Trophoblast cell (in vitro differentiated cells and primary cell): ENCODE measurements around the gene RHBDD2.
A peak's percentile ranks its signal among the peaks of the same experiment; 100 is the strongest.

Source experiments
- DNase-seq, 2 donors: peaks; one replicate each; pipeline ENCODE4 v3.0.0-alpha.2; 2016
- H2AFZ ChIP-seq: 2 replicates; pipeline ENCODE4 v1.6.1; 2013; ENCODE audit warnings: low read length, moderate library complexity, mild to moderate bottlenecking; ENCODE audit not compliant: insufficient read depth, poor library complexity
- H2AK5ac ChIP-seq: 2 replicates; pipeline ENCODE4 v1.6.1; 2013; ENCODE audit warnings: mild to moderate bottlenecking, low read length
- H2BK120ac ChIP-seq: 2 replicates; pipeline ENCODE4 v1.6.1; 2013; ENCODE audit warnings: low read length, mild to moderate bottlenecking, moderate library complexity; ENCODE audit not compliant: insufficient read depth, poor library complexity
- H2BK12ac ChIP-seq: 2 replicates; pipeline ENCODE4 v1.6.1; 2013; ENCODE audit warnings: mild to moderate bottlenecking, low read length, moderate library complexity
- H2BK5ac ChIP-seq: 2 replicates; pipeline ENCODE4 v1.6.1; 2013; ENCODE audit warnings: low read length, low read depth, moderate library complexity, mild to moderate bottlenecking; ENCODE audit not compliant: poor library complexity
- H3K14ac ChIP-seq: 2 replicates; pipeline ENCODE4 v1.6.1; 2013; ENCODE audit warnings: mild to moderate bottlenecking, low read length
- H3K18ac ChIP-seq: 2 replicates; pipeline ENCODE4 v1.6.1; 2013; ENCODE audit warnings: mild to moderate bottlenecking, low read length
- H3K23ac ChIP-seq: 2 replicates; pipeline ENCODE4 v1.6.1; 2013; ENCODE audit warnings: low read length
- H3K27ac ChIP-seq: 2 replicates; pipeline ENCODE4 v1.5.1; 2013; ENCODE audit warnings: low read depth, mild to moderate bottlenecking, inconsistent platforms, low read length, moderate library complexity
- H3K27me3 ChIP-seq: 2 replicates; pipeline ENCODE4 v1.6.1; 2013; ENCODE audit warnings: inconsistent platforms, mild to moderate bottlenecking, low read length, moderate library complexity; ENCODE audit not compliant: insufficient read depth
- H3K36me3 ChIP-seq, 2 experiments: 1 replicate in 1 of 2; 2 replicates in 1 of 2; pipeline ENCODE4 v1.6.1; 2013; ENCODE audit warnings: low read length in 2 of 2, mild to moderate bottlenecking in 2 of 2, moderate library complexity in 1 of 2; ENCODE audit not compliant: insufficient read depth in 2 of 2, control insufficient read depth in 1 of 2
- H3K4ac ChIP-seq: 2 replicates; pipeline ENCODE4 v1.6.1; 2013; ENCODE audit warnings: low read depth, mild to moderate bottlenecking, low read length, moderate library complexity
- H3K4me1 ChIP-seq, 2 experiments: 1 replicate in 1 of 2; 2 replicates in 1 of 2; pipeline ENCODE4 v1.6.1; 2013; ENCODE audit warnings: low read length in 2 of 2, mild to moderate bottlenecking in 2 of 2, moderate library complexity in 1 of 2; ENCODE audit not compliant: insufficient read depth in 2 of 2, control insufficient read depth in 1 of 2
- H3K4me2 ChIP-seq: 2 replicates; pipeline ENCODE4 v1.6.1; 2013; ENCODE audit warnings: inconsistent platforms, mild to moderate bottlenecking, low read length, moderate library complexity
- H3K4me3 ChIP-seq: 2 replicates; pipeline ENCODE4 v1.5.1; 2013; ENCODE audit warnings: mild to moderate bottlenecking, low read depth, low read length, inconsistent platforms
- H3K79me1 ChIP-seq: one replicate; pipeline ENCODE4 v1.6.1; 2013; ENCODE audit warnings: low read length
- H3K79me2 ChIP-seq: 2 replicates; pipeline ENCODE4 v1.6.1; 2013; ENCODE audit warnings: low read length, mild to moderate bottlenecking; ENCODE audit not compliant: control insufficient read depth, insufficient read depth, poor library complexity
- H3K9ac ChIP-seq: 2 replicates; pipeline ENCODE4 v1.6.1; 2013; ENCODE audit warnings: mild to moderate bottlenecking, low read length
- H3K9me3 ChIP-seq: 2 replicates; pipeline ENCODE4 v1.6.1; 2013; ENCODE audit warnings: low read depth, mild to moderate bottlenecking, control low read depth, inconsistent platforms, low read length; ENCODE audit not compliant: insufficient read depth
- H4K12ac ChIP-seq: 2 replicates; pipeline ENCODE4 v1.6.1; 2013; ENCODE audit warnings: low read depth, mild to moderate bottlenecking, low read length, moderate library complexity
- H4K8ac ChIP-seq: 2 replicates; pipeline ENCODE4 v1.6.1; 2013; ENCODE audit warnings: low read depth, mild to moderate bottlenecking, low read length, moderate library complexity
- H4K91ac ChIP-seq: one replicate; pipeline ENCODE4 v1.6.1; 2013; ENCODE audit warnings: low read depth, mild to moderate bottlenecking, low read length, moderate library complexity
- WGBS: extraction: QIAGEN DNeasy Blood & Tissue Kit; methylation state at CpG from one replicate; pipeline ENCODE4 v1.1.7; 2013; ENCODE audit warnings: missing lambda C conversion rate; ENCODE audit not compliant: insufficient read length, insufficient coverage; ENCODE audit errors: extremely low coverage; 5-methylcytosine and 5-hydroxymethylcytosine counted together

RHBDD2 gene

DNA sequence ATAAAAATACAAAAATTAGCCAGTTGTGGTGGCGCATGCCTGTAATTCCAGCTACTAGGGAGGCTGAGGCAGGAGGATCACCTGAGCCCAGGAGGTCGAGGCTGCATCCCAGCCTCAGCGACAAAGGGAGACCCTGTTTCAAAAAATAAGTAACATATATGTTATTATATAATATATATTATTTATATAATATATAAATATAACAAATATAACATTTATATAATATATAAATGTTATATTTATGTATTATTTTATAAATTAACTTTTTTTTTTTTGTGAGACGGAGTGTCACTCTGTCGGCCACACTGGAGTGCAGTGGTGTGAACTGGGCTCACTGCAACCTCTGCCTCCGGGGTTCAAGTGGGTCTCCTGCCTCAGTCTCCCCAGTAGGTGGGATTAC is 34.6 kb downstream of the RHBDD2 start:
- Histone ChIP-seq H3K4ac (no peak overlapping the region), H3K9ac (no peak overlapping the region), H2BK120ac (no peak overlapping the region), H3K79me1 (peaks cover 8% of the 10 kb centered on the region), H3K36me3 (no peaks in the 10 kb centered on the region), H2AFZ (no peak overlapping the region), H4K8ac (no peak overlapping the region), H3K23ac (no peak overlapping the region), H3K9me3 (no peaks in the 10 kb centered on the region), H3K4me1 (peaks cover 11 to 12% of the 10 kb centered on the region in 2 experiments), H4K12ac (no peak overlapping the region), H3K4me3 (no peak overlapping the region), H3K14ac (no peak overlapping the region), H3K4me2 (no peak overlapping the region), H3K79me2 (peaks cover 10% of the 10 kb centered on the region), H2AK5ac (no peak overlapping the region), H3K18ac (no peak overlapping the region), H4K91ac (no peak overlapping the region), H3K27me3 (no peaks in the 10 kb centered on the region), H2BK12ac (no peak overlapping the region), H2BK5ac (no peak overlapping the region), H3K27ac (no peak overlapping the region)
- WGBS: no CpG with 5 or more reads among the region's 6 CpGs
- no peak for DNase-seq

- Histone ChIP-seq H2AK5ac (no peak overlapping the region), H4K91ac (peak overlapping the region; percentile 72), H3K14ac (peak overlapping the region; percentile 88), H3K79me1 (peaks cover 8% of the 10 kb centered on the region), H2BK12ac (no peak overlapping the region), H3K9ac (peak overlapping the region; percentile 55), H3K79me2 (peaks cover 10% of the 10 kb centered on the region), H3K27ac (peak overlapping the region; percentile 21), H4K8ac (peak overlapping the region; percentile 85), H3K23ac (no peak overlapping the region), H3K4me2 (peak overlapping the region; percentile 87), H2BK120ac (peak overlapping the region; percentile 35), H4K12ac (peak overlapping the region; percentile 79), H3K4me3 (peak overlapping the region; percentile 77), H2AFZ (peak overlapping the region; percentile 84), H2BK5ac (peak overlapping the region; percentile 24), H3K4ac (peak overlapping the region; percentile 61), H3K36me3 (no peaks in the 10 kb centered on the region), H3K18ac (peak overlapping the region; percentile 89), H3K9me3 (no peaks in the 10 kb centered on the region), H3K4me1 (peaks cover 11 to 12% of the 10 kb centered on the region in 2 experiments), H3K27me3 (no peaks in the 10 kb centered on the region)
- DNase-seq: no peak
- no CpG with 5 or more reads among the region's 18 CpGs for WGBS
Measured at GRCh38 chr7:75914169-75914654, 35.4 kb downstream of the RHBDD2 start.

GRCh38 chr7:75914655-75915415 is 36.0 kb downstream of the RHBDD2 start, which contains the start of gene POR:
TSS of gene POR (plus strand) at chr7:75915155. CDS start at chr7:75954002, 38,847 bp downstream.
- Histone ChIP-seq H3K36me3 (no peaks in the 10 kb centered on the region), H3K4me3 (peak within 1 kb of the TSS; percentile 88), H3K4ac (peak within 1 kb of the TSS; percentile 70), H3K4me2 (peak within 1 kb of the TSS; percentile 95), H3K27ac (peak within 1 kb of the TSS; percentile 21), H3K9me3 (no peaks in the 10 kb centered on the region), H2BK5ac (peak within 1 kb of the TSS; percentile 54), H3K23ac (no peak within 1 kb of the TSS), H3K79me2 (peaks cover 10% of the 10 kb centered on the region), H4K12ac (peak within 1 kb of the TSS; percentile 79), H3K9ac (peak within 1 kb of the TSS; percentile 62), H3K79me1 (peaks cover 8% of the 10 kb centered on the region), H2BK120ac (peak within 1 kb of the TSS; percentile 37), H3K18ac (peak within 1 kb of the TSS; percentile 89), H3K27me3 (no peaks in the 10 kb centered on the region), H3K4me1 (peaks cover 11 to 12% of the 10 kb centered on the region in 2 experiments), H4K91ac (peak within 1 kb of the TSS; percentile 72), H2BK12ac (peak within 1 kb of the TSS; percentile 20), H4K8ac (peak within 1 kb of the TSS; percentile 85), H2AK5ac (no peak within 1 kb of the TSS), H2AFZ (peak within 1 kb of the TSS; percentile 84), H3K14ac (peak within 1 kb of the TSS; percentile 88)
- DNase-seq: peak; percentile 92 to 97
- no CpG with 5 or more reads among the region's 82 CpGs for WGBS

DNA sequence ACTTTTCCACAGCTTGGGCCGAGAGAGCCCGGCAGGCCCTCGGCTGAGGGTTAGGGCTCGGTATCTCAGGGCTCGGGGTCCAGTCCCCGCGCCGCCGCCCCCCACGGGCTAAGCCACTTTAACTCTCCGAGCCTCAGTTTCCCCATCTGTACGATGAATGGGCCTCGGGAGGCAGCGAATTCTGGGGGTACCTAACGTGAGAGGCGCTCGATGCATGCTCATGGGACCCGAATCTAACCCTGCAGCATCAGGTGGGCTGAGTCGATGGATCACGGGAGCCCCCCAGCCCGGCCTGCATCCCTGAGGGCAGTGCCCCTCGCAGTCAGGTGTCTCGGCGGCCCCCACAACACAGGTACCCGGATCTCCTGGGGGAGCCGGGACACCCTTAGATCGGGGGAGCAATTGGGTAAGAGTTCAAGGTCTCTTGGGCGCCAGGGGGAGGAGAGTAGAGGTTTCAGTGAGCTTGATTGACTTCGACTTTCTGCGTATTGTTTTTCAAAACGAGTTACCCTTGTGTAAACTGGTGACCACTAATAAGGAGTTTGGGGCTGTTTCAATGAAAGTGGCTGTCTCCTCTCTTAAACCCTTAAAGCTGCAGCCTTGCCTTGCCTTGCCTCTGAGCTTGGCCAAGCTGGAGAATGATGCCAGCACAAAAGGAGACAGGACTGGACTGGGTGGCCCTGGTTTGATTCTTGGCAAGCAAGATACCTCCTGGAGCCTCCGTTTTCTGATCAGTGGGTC is 36.8 kb downstream of the RHBDD2 start:
- Histone ChIP-seq H3K4me3 (peak overlapping the region; percentile 88), H3K9ac (peak overlapping the region; percentile 62), H3K14ac (peak overlapping the region; percentile 69), H3K9me3 (no peaks in the 10 kb centered on the region), H4K91ac (peak overlapping the region; percentile 48), H3K27ac (no peak overlapping the region), H3K4me2 (peak overlapping the region; percentile 95), H3K27me3 (no peaks in the 10 kb centered on the region), H2AK5ac (no peak overlapping the region), H2BK12ac (no peak overlapping the region), H3K79me2 (peaks cover 10% of the 10 kb centered on the region), H3K4ac (peak overlapping the region; percentile 70), H2BK5ac (peak overlapping the region; percentile 54), H3K18ac (peak overlapping the region; percentile 86), H3K4me1 (peaks cover 11 to 12% of the 10 kb centered on the region in 2 experiments), H4K12ac (peak overlapping the region; percentile 55), H3K23ac (no peak overlapping the region), H2BK120ac (peak overlapping the region; percentile 37), H2AFZ (peak overlapping the region; percentile 55), H4K8ac (peak overlapping the region; percentile 34), H3K36me3 (peaks cover 0 to 2% of the 10 kb centered on the region in 2 experiments), H3K79me1 (peaks cover 8% of the 10 kb centered on the region)
- no CpG with 5 or more reads among the region's 32 CpGs for WGBS
- DNase-seq: peak in 1 of 2 donors; percentile 41
